Measurements from ENCODE around the gene SLAIN1. TPM values are rescaled to one million over a fixed set of nuclear protein-coding genes. Genes with fewer than 3 reads are reported as not detected.

SLAIN1 gene
- total RNA-seq, 1 experiment from 2014 or later: 314 TPM

- peaks cover 5% of the 10 kb centered on the region for H3K4me1 ChIP-seq (ENCODE audit: insufficient read depth, low read length, poor library complexity, severe bottlenecking)
- ChIA-PET POLR2A (ENCODE audit: low non-redundant PET) (no interaction called here), CTCF (no interaction called here)
- H3K27me3 ChIP-seq (replicated peaks; ENCODE audit: insufficient read depth, low read depth, low read length, poor library complexity): no peaks in the 10 kb centered on the region
- H3K27ac ChIP-seq (ENCODE audit: low read depth, low read length, poor library complexity, severe bottlenecking): no peak overlapping the region
- no peak for TF ChIP-seq EZH2 (IDR thresholded peaks at IDR 0.05; ENCODE audit: borderline replicate concordance, low read depth, low read length, poor library complexity, severe bottlenecking)
- TF ChIP-seq CTCF (conservative IDR thresholded peaks at IDR 0.05; ENCODE audit: low read depth, low read length): no peak
- H3K9me3 ChIP-seq (ENCODE audit: low read depth, low read length, poor library complexity, severe bottlenecking): peaks cover 3% of the 10 kb centered on the region
- no peak for DNase-seq (ENCODE audit: low spot score)
- BruUV-seq (replicated peaks): no TSS peak
- intact Hi-C loops (cut with micrococcal nuclease; ENCODE audit: unreplicated experiment): no loop called here
- no peak overlapping the region for H3K4me3 ChIP-seq (ENCODE audit: low read depth, low read length, poor library complexity, severe bottlenecking)
- no peaks in the 10 kb centered on the region for H3K36me3 ChIP-seq (ENCODE audit: insufficient read depth, low read length, poor library complexity, severe bottlenecking)
Observed at GRCh38 chr13:77789376-77789775, 91.9 kb downstream of the SLAIN1 start.

- no peaks in the 10 kb centered on the region for H3K27me3 ChIP-seq (replicated peaks; ENCODE audit: insufficient read depth, low read depth, low read length, poor library complexity)
- no peaks in the 10 kb centered on the region for H3K36me3 ChIP-seq (ENCODE audit: insufficient read depth, low read length, poor library complexity, severe bottlenecking)
- no peak overlapping the region for H3K4me3 ChIP-seq (ENCODE audit: low read depth, low read length, poor library complexity, severe bottlenecking)
- TF ChIP-seq CTCF (conservative IDR thresholded peaks at IDR 0.05; ENCODE audit: low read depth, low read length): no peak
- TF ChIP-seq EZH2 (IDR thresholded peaks at IDR 0.05; ENCODE audit: borderline replicate concordance, low read depth, low read length, poor library complexity, severe bottlenecking): no peak
- no peaks in the 10 kb centered on the region for H3K9me3 ChIP-seq (ENCODE audit: low read depth, low read length, poor library complexity, severe bottlenecking)
- H3K4me1 ChIP-seq (ENCODE audit: insufficient read depth, low read length, poor library complexity, severe bottlenecking): no peaks in the 10 kb centered on the region
- intact Hi-C loops (cut with micrococcal nuclease; ENCODE audit: unreplicated experiment): no loop called here
- BruUV-seq (replicated peaks): no TSS peak
- POLR2A ChIA-PET (ENCODE audit: low non-redundant PET): no interaction called here
- DNase-seq (ENCODE audit: low spot score): no peak
- H3K27ac ChIP-seq (ENCODE audit: low read depth, low read length, poor library complexity, severe bottlenecking): no peak overlapping the region
- CTCF ChIA-PET: no interaction called here
Observed at GRCh38 chr13:77800219-77800618, 102.7 kb downstream of the SLAIN1 start.

GRCh38 chr13:77806518-77806917 is 109.0 kb downstream of the SLAIN1 start:
- ChIA-PET CTCF (no interaction called here), POLR2A (ENCODE audit: low non-redundant PET) (no interaction called here)
- BruUV-seq (replicated peaks): no TSS peak
- no peak overlapping the region for H3K27ac ChIP-seq (ENCODE audit: low read depth, low read length, poor library complexity, severe bottlenecking)
- H3K4me3 ChIP-seq (ENCODE audit: low read depth, low read length, poor library complexity, severe bottlenecking): no peak overlapping the region
- TF ChIP-seq CTCF (conservative IDR thresholded peaks at IDR 0.05; ENCODE audit: low read depth, low read length): no peak
- TF ChIP-seq EZH2 (IDR thresholded peaks at IDR 0.05; ENCODE audit: borderline replicate concordance, low read depth, low read length, poor library complexity, severe bottlenecking): no peak
- intact Hi-C loops (cut with micrococcal nuclease; ENCODE audit: unreplicated experiment): no loop called here
- H3K27me3 ChIP-seq (replicated peaks; ENCODE audit: insufficient read depth, low read depth, low read length, poor library complexity): no peaks in the 10 kb centered on the region
- peaks cover 5% of the 10 kb centered on the region for H3K4me1 ChIP-seq (ENCODE audit: insufficient read depth, low read length, poor library complexity, severe bottlenecking)
- no peaks in the 10 kb centered on the region for H3K9me3 ChIP-seq (ENCODE audit: low read depth, low read length, poor library complexity, severe bottlenecking)
- H3K36me3 ChIP-seq (ENCODE audit: insufficient read depth, low read length, poor library complexity, severe bottlenecking): no peaks in the 10 kb centered on the region
- DNase-seq (ENCODE audit: low spot score): no peak

All from A673 (cell line).